Keratinocyte (primary cell): Measurements from ENCODE around the gene CTSS. TPM values are rescaled to one million over a fixed set of nuclear protein-coding genes. Genes with fewer than 3 reads are reported as not detected.

ENCODE experiments used
- DNase-seq: peaks from one replicate; pipeline ENCODE4 v3.0.0-alpha.2; 2011; ENCODE audit warnings: low read depth, missing footprints, low spot score
- FAIRE-seq: peaks from 2 replicates; lab custom pipeline; 2011; peaks lifted over from hg19 to GRCh38; lab: Jason Lieb, UNC
- H2AFZ ChIP-seq: 2 replicates; pipeline ENCODE4 v1.6.0; 2012; ENCODE audit warnings: low read length, control low read depth, inconsistent platforms; ENCODE audit not compliant: control insufficient read depth
- H3K27ac ChIP-seq: 2 replicates; pipeline ENCODE4 v1.5.1; 2011; ENCODE audit warnings: low read length; ENCODE audit not compliant: control insufficient read depth, insufficient read depth
- H3K27me3 ChIP-seq: 3 replicates; pipeline ENCODE4 v1.6.0; 2011; ENCODE audit warnings: low read length; ENCODE audit not compliant: control insufficient read depth, insufficient read depth; ENCODE audit errors: extremely low read depth
- H3K36me3 ChIP-seq, 2 experiments: 2 replicates in 1 of 2; 3 replicates in 1 of 2; pipeline ENCODE4 v1.5.1; 2011; ENCODE audit warnings: low read length in 2 of 2, mild to moderate bottlenecking in 1 of 2; ENCODE audit not compliant: control insufficient read depth in 2 of 2, insufficient read depth in 2 of 2; ENCODE audit errors: extremely low read depth in 1 of 2
- H3K4me1 ChIP-seq: 3 replicates; pipeline ENCODE4 v1.5.1; 2011; ENCODE audit warnings: low read length; ENCODE audit not compliant: control insufficient read depth, insufficient read depth; ENCODE audit errors: extremely low read depth
- H3K4me2 ChIP-seq: 3 replicates; pipeline ENCODE4 v1.6.0; 2011; ENCODE audit warnings: low read depth, low read length; ENCODE audit not compliant: control insufficient read depth, insufficient read depth; ENCODE audit errors: extremely low read depth
- H3K4me3 ChIP-seq, 3 experiments: fragments of 200-600 bp in 1 of 3; sonication (generic) in 1 of 3; 2 replicates in 2 of 3; 3 replicates in 1 of 3; pipeline ENCODE4 v1.5.1; 2011 to 2016; ENCODE audit warnings: low read length in 3 of 3, mild to moderate bottlenecking in 3 of 3, control low read depth in 2 of 3, inconsistent platforms in 1 of 3, low read depth in 1 of 3, mixed read lengths in 1 of 3, mixed run types in 1 of 3, moderate library complexity in 1 of 3; ENCODE audit not compliant: control insufficient read depth in 2 of 3, insufficient read depth in 2 of 3; ENCODE audit errors: extremely low read depth in 1 of 3
- H3K79me2 ChIP-seq: 2 replicates; pipeline ENCODE4 v1.6.0; 2012; ENCODE audit warnings: low read length; ENCODE audit not compliant: control insufficient read depth, insufficient read depth
- H3K9ac ChIP-seq: 3 replicates; pipeline ENCODE4 v1.6.0; 2011; ENCODE audit warnings: low read length; ENCODE audit not compliant: control insufficient read depth, insufficient read depth; ENCODE audit errors: extremely low read depth
- H3K9me1 ChIP-seq: 3 replicates; pipeline ENCODE4 v1.6.0; 2011; ENCODE audit warnings: low read length; ENCODE audit not compliant: control insufficient read depth, insufficient read depth; ENCODE audit errors: extremely low read depth
- H3K9me3 ChIP-seq: 2 replicates; pipeline ENCODE4 v1.5.1; 2012; ENCODE audit warnings: low read depth, low read length; ENCODE audit not compliant: control insufficient read depth
- H4K20me1 ChIP-seq: 3 replicates; pipeline ENCODE4 v1.6.0; 2011; ENCODE audit warnings: low read length; ENCODE audit not compliant: control insufficient read depth, insufficient read depth; ENCODE audit errors: extremely low read depth
- CTCF ChIP-seq, 3 experiments: IDR thresholded peaks in 1 of 3; conservative IDR thresholded peaks in 1 of 3; optimal IDR thresholded peaks in 1 of 3; 2 replicates in 2 of 3; 3 replicates in 1 of 3; pipeline versions ENCODE3 to v1.5.1; 2011; ENCODE audit warnings: low read length in 3 of 3, mild to moderate bottlenecking in 3 of 3, moderate library complexity in 2 of 3, control low read depth in 1 of 3, inconsistent platforms in 1 of 3; ENCODE audit not compliant: insufficient read depth in 2 of 3; ENCODE audit errors: extremely low read depth in 1 of 3
- EZH2 ChIP-seq: IDR thresholded peaks from one replicate; pipeline ENCODE4 v1.6.1; 2012; ENCODE audit warnings: inconsistent platforms, mild to moderate bottlenecking, low read length, moderate library complexity
- dilution Hi-C: fragments of 300-500 bp; cut with MboI; formaldehyde crosslinking; loops from one replicate; pipeline ENCODE4 v1.7.0; 2020; ENCODE audit warnings: low sequenced_read_pairs; ENCODE audit not compliant: extremely low pct_ligation_motif_present
- polyA plus RNA-seq, 5 experiments: library from polyadenylated mRNA; depleted of rRNA in 3 of 5; stranded (reverse) in 3 of 5; stranded (forward) in 1 of 5; unstranded in 1 of 5; fragments of >200 nt; gene quantifications; 1 replicate in 1 of 5; 2 replicates in 3 of 5; 3 replicates in 1 of 5; pipeline versions ENCODE4 v1.2.1 to v1.2.3, GENCODE V29; 2011 to 2012; ENCODE audit warnings: missing spikeins in 2 of 5, low read depth in 1 of 5, low replicate concordance in 1 of 5

Gene CTSS
- polyA plus RNA-seq, 1 donor (not counting 4 experiments of a cell fraction or from before 2014, with no cell fraction given): 1.4 TPM

- Histone ChIP-seq H3K4me3 (no peak overlapping the region), H2AFZ (no peak overlapping the region), H3K36me3 (no peaks in the 10 kb centered on the region), H3K79me2 (no peaks in the 10 kb centered on the region), H3K9me1 (no peaks in the 10 kb centered on the region), H3K9me3 (no peaks in the 10 kb centered on the region), H3K27ac (no peak overlapping the region), H3K4me1 (no peaks in the 10 kb centered on the region), H3K27me3 (no peaks in the 10 kb centered on the region), H3K4me2 (no peak overlapping the region), H4K20me1 (no peaks in the 10 kb centered on the region), H3K9ac (no peak overlapping the region)
- FAIRE-seq: no peak
- dilution Hi-C loops: no loop called here
- no peak for DNase-seq
- TF ChIP-seq EZH2 (no peak), CTCF (optimal IDR thresholded peaks at IDR 0.05 in 1 of 3, IDR thresholded peaks at IDR 0.05 in 1 of 3, conservative IDR thresholded peaks at IDR 0.05 in 1 of 3; ENCODE audit: extremely low read depth in 1 of 3, insufficient read depth in 2 of 3, low read length in 3 of 3) (no peak)
Measured at GRCh38 chr1:150724336-150724735, 41.2 kb downstream of the CTSS start.

- TF ChIP-seq CTCF (optimal IDR thresholded peaks at IDR 0.05 in 1 of 3, IDR thresholded peaks at IDR 0.05 in 1 of 3, conservative IDR thresholded peaks at IDR 0.05 in 1 of 3; ENCODE audit: extremely low read depth in 1 of 3, insufficient read depth in 2 of 3, low read length in 3 of 3): no peak
- TF ChIP-seq EZH2: no peak
- no peak within 1 kb of the TSS for H2AFZ ChIP-seq
Measured at GRCh38 chr1:150720703-150721102, 44.9 kb downstream of the CTSS start, which contains the start of gene HORMAD1. Gene HORMAD1, minus strand, starts transcription at chr1:150720895. Its CDS starts 1,390 bp downstream, at chr1:150719505.

More at GRCh38 chr1:150720703-150721102, 44.9 kb downstream of the CTSS start, which contains the start of gene HORMAD1:
- Histone ChIP-seq H3K36me3 (no peaks in the 10 kb centered on the region), H3K4me1 (no peaks in the 10 kb centered on the region), H3K27ac (no peak within 1 kb of the TSS), H4K20me1 (no peaks in the 10 kb centered on the region), H3K9ac (no peak within 1 kb of the TSS), H3K79me2 (no peaks in the 10 kb centered on the region), H3K27me3 (no peaks in the 10 kb centered on the region), H3K9me3 (no peaks in the 10 kb centered on the region), H3K9me1 (no peaks in the 10 kb centered on the region), H3K4me3 (no peak within 1 kb of the TSS), H3K4me2 (no peak within 1 kb of the TSS)
- dilution Hi-C loops: no loop called here
- FAIRE-seq (no peak), DNase-seq (no peak)
